HG02571 (cell line): Measurements from ENCODE around the gene MAN1C1.
"Not testable (repeated sequence)": the region's sequence is repeated elsewhere in the genome, so short reads cannot be mapped to it uniquely, and the experiment has no call there.

Source experiments
- ATAC-seq: cut with Tn5 transposase; IDR thresholded peaks from one replicate; pipeline ENCODE4 v1.9.1; 2021; ENCODE audit warnings: mild to moderate bottlenecking, moderate library complexity; ENCODE audit not compliant: unreplicated experiment

MAN1C1 gene

GRCh38 chr1:25695090-25695770 is 78.6 kb downstream of the MAN1C1 start:
- ATAC-seq, result no peak

- no peak for ATAC-seq
Observed at GRCh38 chr1:25695771-25696311, 79.2 kb downstream of the MAN1C1 start.

- ATAC-seq, result not testable (repeated sequence)
Observed at GRCh38 chr1:25696643-25697042, 80.1 kb downstream of the MAN1C1 start.

- ATAC-seq, result no peak
Observed at GRCh38 chr1:25697435-25698217, 81.0 kb downstream of the MAN1C1 start.

- no peak for ATAC-seq
Observed at GRCh38 chr1:25698252-25698651, 81.7 kb downstream of the MAN1C1 start.

- ATAC-seq, result not testable (repeated sequence)
Observed at GRCh38 chr1:25699059-25699458, 82.5 kb downstream of the MAN1C1 start.

- no peak for ATAC-seq
Observed at GRCh38 chr1:25699500-25700143, 83.0 kb downstream of the MAN1C1 start.

GRCh38 chr1:25700144-25700523 is 83.5 kb downstream of the MAN1C1 start:
- ATAC-seq, result no peak

- ATAC-seq, result no peak
Observed at GRCh38 chr1:25700626-25701025, 84.0 kb downstream of the MAN1C1 start.

GRCh38 chr1:25701030-25701785 is 84.6 kb downstream of the MAN1C1 start:
- no peak for ATAC-seq

GRCh38 chr1:25702101-25702775 is 85.6 kb downstream of the MAN1C1 start:
- ATAC-seq, result no peak

- ATAC-seq, result no peak
Observed at GRCh38 chr1:25703041-25703440, 86.5 kb downstream of the MAN1C1 start.

GRCh38 chr1:25703671-25704266 is 87.2 kb downstream of the MAN1C1 start:
- no peak for ATAC-seq

GRCh38 chr1:25704267-25704691 is 87.7 kb downstream of the MAN1C1 start:
- no peak for ATAC-seq

GRCh38 chr1:25705699-25706098 is 89.1 kb downstream of the MAN1C1 start:
- ATAC-seq, result no peak

- no peak for ATAC-seq
Observed at GRCh38 chr1:25706146-25707089, 89.8 kb downstream of the MAN1C1 start.

- ATAC-seq, result no peak
Observed at GRCh38 chr1:25707280-25708016, 90.9 kb downstream of the MAN1C1 start.
